HG02870 (cell line): ENCODE data around the gene HYPK.

Experiments
- ATAC-seq: cut with Tn5 transposase; IDR thresholded peaks from one replicate; pipeline ENCODE4 v1.9.1; 2021; ENCODE audit warnings: mild to moderate bottlenecking, moderate library complexity; ENCODE audit not compliant: unreplicated experiment

The HYPK gene

GRCh38 chr15:43800286-43801141 is at the start of gene HYPK:
TSS of gene HYPK (plus strand) at chr15:43800599. CDS start at chr15:43800623, 24 bp downstream.
- peak; percentile 60 for ATAC-seq

GRCh38 chr15:43751885-43752284 is 48.5 kb upstream of the HYPK start:
- no peak for ATAC-seq

GRCh38 chr15:43762824-43763223 is 37.6 kb upstream of the HYPK start:
- no peak for ATAC-seq

- ATAC-seq: no peak
These were observed 36.5 kb upstream of the HYPK start for GRCh38 chr15:43763819-43764446.

- ATAC-seq: no peak
These were observed 30.7 kb upstream of the HYPK start for GRCh38 chr15:43769584-43770228.

GRCh38 chr15:43771816-43772215 is 28.6 kb upstream of the HYPK start:
- no peak for ATAC-seq

- no peak for ATAC-seq
These were observed 27.8 kb upstream of the HYPK start for GRCh38 chr15:43772624-43773023.

GRCh38 chr15:43774062-43774461 is 26.3 kb upstream of the HYPK start:
- ATAC-seq: no peak

- ATAC-seq: no peak
These were observed 24.9 kb upstream of the HYPK start for GRCh38 chr15:43775411-43775965.

- peak; percentile 62 for ATAC-seq
These were observed 24.2 kb upstream of the HYPK start for GRCh38 chr15:43776101-43776717.

GRCh38 chr15:43776718-43777266 is 23.6 kb upstream of the HYPK start, which contains the start of gene ELL3:
TSS of gene ELL3 (minus strand) at chr15:43776966. CDS start at chr15:43776901, 65 bp downstream.
- ATAC-seq: peak; percentile 36

- ATAC-seq: peak; percentile 44
These were observed 23.0 kb upstream of the HYPK start for GRCh38 chr15:43777267-43777914.

GRCh38 chr15:43779016-43779415 is 21.4 kb upstream of the HYPK start:
- ATAC-seq: no peak

GRCh38 chr15:43789409-43789808 is 11.0 kb upstream of the HYPK start:
- ATAC-seq: no peak

- peak; percentile 77 for ATAC-seq
These were observed 8.2 kb upstream of the HYPK start, which contains the start of gene SERF2 for GRCh38 chr15:43791993-43792760. TSS of gene SERF2 (plus strand) at chr15:43792320. CDS start at chr15:43792377, 57 bp downstream.

- no peak for ATAC-seq
These were observed 7.5 kb upstream of the HYPK start for GRCh38 chr15:43792761-43793476.

- ATAC-seq: no peak
These were observed 6.8 kb upstream of the HYPK start for GRCh38 chr15:43793647-43794046.

- ATAC-seq: no peak
These were observed 5.9 kb upstream of the HYPK start for GRCh38 chr15:43794269-43795037.
